Neuron (in vitro differentiated cells): ENCODE data around the gene VASP.

Experiments used
- H2AFZ ChIP-seq: one replicate; pipeline ENCODE4 v1.6.1; 2013; ENCODE audit warnings: low read depth, mild to moderate bottlenecking, inconsistent platforms, low read length, moderate library complexity
- H3K27me3 ChIP-seq: one replicate; pipeline ENCODE4 v1.6.1; 2013; ENCODE audit warnings: low read length; ENCODE audit not compliant: insufficient read depth
- H3K36me3 ChIP-seq: one replicate; pipeline ENCODE4 v1.6.1; 2013; ENCODE audit warnings: low read length; ENCODE audit not compliant: insufficient read depth
- H3K4me1 ChIP-seq: one replicate; pipeline ENCODE4 v1.6.1; 2013; ENCODE audit warnings: low read length; ENCODE audit not compliant: insufficient read depth
- H3K4me3 ChIP-seq: 2 replicates; pipeline ENCODE4 v1.5.1; 2013; ENCODE audit warnings: mild to moderate bottlenecking, low read length, moderate library complexity
- H3K9me3 ChIP-seq: one replicate; pipeline ENCODE4 v1.6.1; 2013; ENCODE audit warnings: low read length

Gene VASP

DNA sequence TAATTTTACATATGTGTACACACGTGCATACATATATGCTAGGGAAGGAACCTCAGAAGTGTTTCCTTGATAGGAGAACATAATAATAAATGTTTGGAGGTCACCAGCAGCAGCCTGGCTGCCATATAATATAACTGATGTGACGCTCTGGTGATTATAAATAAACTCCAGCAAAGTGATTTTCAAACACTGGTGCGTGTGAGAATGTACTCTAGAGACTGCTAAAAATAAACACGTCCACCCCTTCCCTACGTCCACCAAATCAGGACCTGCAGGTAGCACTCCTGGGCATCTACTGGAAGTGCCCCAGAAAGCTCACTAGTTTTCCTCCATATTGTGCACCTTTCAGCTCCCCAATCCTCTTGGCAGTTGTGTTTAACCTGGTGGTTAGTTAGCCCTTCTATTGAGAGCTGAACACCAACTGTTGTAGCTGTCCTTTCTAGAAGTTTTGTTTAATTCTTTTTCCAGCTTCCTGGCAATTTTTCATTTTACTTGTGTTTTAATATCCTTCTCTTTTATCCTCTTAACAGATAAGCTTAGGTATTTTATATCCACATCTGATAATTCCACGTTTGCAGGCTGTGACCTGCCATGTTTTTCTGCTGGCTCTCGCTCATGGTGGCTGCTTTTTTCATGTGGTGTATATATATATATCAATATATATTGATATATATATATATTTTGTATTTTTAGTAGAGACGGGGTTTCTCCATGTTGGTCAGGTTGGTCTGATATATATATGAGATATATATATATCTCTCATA is 64.4 kb downstream of the VASP start:
- Histone ChIP-seq H2AFZ (no peak overlapping the region), H3K4me1 (no peaks in the 10 kb centered on the region), H3K27me3 (no peaks in the 10 kb centered on the region), H3K36me3 (no peaks in the 10 kb centered on the region), H3K4me3 (no peak overlapping the region), H3K9me3 (peaks cover 3% of the 10 kb centered on the region)

DNA sequence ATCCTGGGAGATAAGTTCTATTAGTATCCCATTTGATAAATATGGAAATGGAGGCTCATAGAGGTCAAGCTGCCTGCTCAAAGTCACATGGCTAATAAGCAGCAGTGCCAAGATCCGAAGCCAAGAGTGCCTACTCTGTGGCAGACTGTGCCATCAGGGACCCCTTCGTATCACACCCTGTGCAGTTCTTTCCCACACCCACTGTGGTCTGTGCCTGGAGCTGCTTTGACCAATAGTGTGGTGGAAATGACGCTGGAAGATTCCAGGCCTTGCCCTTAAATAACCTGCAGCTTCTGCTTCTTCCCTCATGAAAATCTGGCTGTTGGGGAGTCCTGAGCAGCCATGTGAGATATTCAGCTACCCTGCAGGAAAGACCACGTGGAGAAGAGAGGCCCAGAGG is 67.2 kb downstream of the VASP start:
- Histone ChIP-seq H3K9me3 (peaks cover 3% of the 10 kb centered on the region), H3K4me1 (no peaks in the 10 kb centered on the region), H3K4me3 (no peak overlapping the region), H2AFZ (no peak overlapping the region), H3K36me3 (no peaks in the 10 kb centered on the region), H3K27me3 (no peaks in the 10 kb centered on the region)

DNA sequence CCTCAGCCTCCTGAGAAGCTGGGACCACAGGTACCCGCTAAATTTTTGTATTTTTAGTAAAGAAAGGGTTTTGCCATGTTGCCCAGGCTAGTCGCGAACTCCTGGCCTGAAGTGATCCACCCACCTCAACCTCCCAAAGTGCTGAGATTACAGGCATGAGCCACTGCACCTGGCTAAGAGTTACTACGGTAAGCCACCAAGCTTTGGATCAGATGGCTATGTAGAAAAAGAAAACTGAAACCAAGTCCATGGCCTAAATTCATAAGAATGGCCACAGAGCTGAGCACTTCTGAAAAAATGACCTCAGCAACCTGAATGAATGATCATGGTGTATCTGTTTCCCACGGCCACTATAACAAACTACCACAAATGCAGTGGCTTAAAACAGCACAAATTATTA is 67.9 kb downstream of the VASP start:
- Histone ChIP-seq H3K9me3 (peaks cover 3% of the 10 kb centered on the region), H3K27me3 (no peaks in the 10 kb centered on the region), H3K4me3 (no peak overlapping the region), H3K4me1 (no peaks in the 10 kb centered on the region), H3K36me3 (no peaks in the 10 kb centered on the region), H2AFZ (no peak overlapping the region)
